ENCODE results near the gene DAGLB.
A peak's percentile ranks its signal among the peaks of the same experiment; 100 is the strongest.

The DAGLB gene

DNA sequence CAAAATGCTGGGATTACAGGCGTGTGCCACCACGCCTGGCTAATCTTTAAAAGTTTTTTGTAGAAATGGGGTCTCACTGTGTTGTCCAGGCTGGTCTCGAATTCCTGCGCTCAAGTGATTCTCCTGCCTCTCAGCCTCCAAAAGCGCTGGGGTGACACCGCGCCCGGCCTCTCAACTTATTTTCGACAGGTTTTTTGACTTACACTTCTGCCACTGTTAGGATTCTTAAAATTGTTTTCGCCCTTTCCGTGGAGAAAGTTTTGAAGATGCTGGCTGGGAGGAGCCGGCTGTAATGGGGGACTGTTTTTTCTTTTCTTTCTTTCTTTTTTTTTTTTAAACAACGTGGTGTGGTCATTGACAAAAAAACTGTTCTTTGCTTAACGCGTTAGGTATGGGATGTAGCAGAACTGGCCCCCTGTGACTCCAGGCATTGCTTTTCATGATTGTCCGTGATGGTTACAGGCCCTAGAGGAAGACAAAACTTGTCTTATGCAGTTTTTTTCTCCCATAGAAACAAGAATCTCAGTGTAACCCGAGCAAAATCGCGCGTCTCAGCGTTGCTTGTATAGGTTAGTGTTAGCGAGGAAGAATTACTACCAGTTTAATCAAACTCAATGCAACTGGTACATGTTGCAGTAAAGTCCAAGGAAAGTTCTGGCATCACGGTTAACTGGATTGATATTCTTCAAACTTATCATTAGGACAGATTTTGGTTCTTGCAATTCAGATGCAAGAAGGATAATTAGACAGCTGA lies 72.2 kb downstream of the DAGLB start:
- Histone ChIP-seq H3K4ac (ENCODE audit: low read depth, low read length) (peak overlapping the region; percentile 95), H3K36me3 (ENCODE audit: control insufficient read depth, insufficient read depth, low read length) (no peaks in the 10 kb centered on the region), H4K5ac (ENCODE audit: low read length) (no peak overlapping the region), H3K18ac (ENCODE audit: low read length) (peak overlapping the region; percentile 93), H2BK15ac (replicated peaks; ENCODE audit: low read depth) (no peak overlapping the region), H3K4me3 (ENCODE audit: low read length) (peak overlapping the region; percentile 89), H2AK5ac (ENCODE audit: low read length) (no peak overlapping the region), H2BK120ac (ENCODE audit: low read depth, low read length) (no peak overlapping the region), H3K27ac (ENCODE audit: low read depth, low read length) (no peak overlapping the region), H3K9ac (ENCODE audit: low read length) (peak overlapping the region; percentile 93), H3K56ac (ENCODE audit: low read length) (peak overlapping the region; percentile 63), H3K79me1 (ENCODE audit: low read length) (no peaks in the 10 kb centered on the region), H3K23ac (ENCODE audit: low read length) (no peak overlapping the region), H3K4me1 (ENCODE audit: control insufficient read depth, low read depth, low read length) (no peaks in the 10 kb centered on the region), H3K4me2 (ENCODE audit: low read length) (peak overlapping the region; percentile 82), H2BK5ac (ENCODE audit: low read length) (no peak overlapping the region), H4K8ac (ENCODE audit: low read depth, low read length) (no peak overlapping the region), H3K27me3 (ENCODE audit: insufficient read depth, low read length, poor library complexity) (no peaks in the 10 kb centered on the region), H3K79me2 (ENCODE audit: control insufficient read depth, insufficient read depth, low read length) (peaks cover 59% of the 10 kb centered on the region)
- no CpG with 5 or more reads among the region's 23 CpGs for WGBS (ENCODE audit: extremely low coverage, insufficient coverage, low lambda C conversion rate)
- DNase-seq = no peak

DNA sequence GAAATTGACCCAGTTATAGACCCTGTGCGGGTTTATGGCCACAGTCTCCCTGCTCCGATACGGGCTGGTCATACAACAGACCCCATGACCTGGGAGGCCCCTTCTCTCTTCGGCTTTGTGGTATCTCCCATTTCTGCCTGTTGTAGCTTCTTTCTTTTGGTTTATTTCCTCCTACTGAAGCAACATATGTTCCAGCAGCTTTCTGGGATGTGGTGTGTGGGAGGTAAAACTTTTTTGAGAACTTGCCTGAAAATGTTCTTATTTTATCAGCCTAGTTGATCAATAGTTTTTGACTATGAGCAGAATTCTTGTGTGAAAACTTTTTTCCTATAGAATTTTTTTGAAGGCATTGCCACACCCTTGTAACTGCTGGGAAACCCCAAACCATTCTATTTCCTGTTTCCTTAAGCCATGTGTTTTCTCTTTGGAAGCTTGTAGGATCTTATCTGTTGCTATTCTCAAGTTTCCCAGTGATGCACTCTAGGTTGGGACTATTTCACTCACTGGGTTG lies 80.0 kb downstream of the DAGLB start:
- Histone ChIP-seq H3K9ac (ENCODE audit: low read length) (no peak overlapping the region), H2BK5ac (ENCODE audit: low read length) (no peak overlapping the region), H2AK5ac (ENCODE audit: low read length) (no peak overlapping the region), H3K4me3 (ENCODE audit: low read length) (no peak overlapping the region), H2BK120ac (ENCODE audit: low read depth, low read length) (no peak overlapping the region), H3K79me2 (ENCODE audit: control insufficient read depth, insufficient read depth, low read length) (no peaks in the 10 kb centered on the region), H3K36me3 (ENCODE audit: control insufficient read depth, insufficient read depth, low read length) (no peaks in the 10 kb centered on the region), H3K4me2 (ENCODE audit: low read length) (no peak overlapping the region), H3K27ac (ENCODE audit: low read depth, low read length) (no peak overlapping the region), H3K23ac (ENCODE audit: low read length) (no peak overlapping the region), H3K56ac (ENCODE audit: low read length) (no peak overlapping the region), H4K8ac (ENCODE audit: low read depth, low read length) (no peak overlapping the region), H4K5ac (ENCODE audit: low read length) (no peak overlapping the region), H3K79me1 (ENCODE audit: low read length) (no peaks in the 10 kb centered on the region), H3K4me1 (ENCODE audit: control insufficient read depth, low read depth, low read length) (no peaks in the 10 kb centered on the region), H3K4ac (ENCODE audit: low read depth, low read length) (no peak overlapping the region), H3K27me3 (ENCODE audit: insufficient read depth, low read length, poor library complexity) (no peaks in the 10 kb centered on the region), H3K18ac (ENCODE audit: low read length) (no peak overlapping the region), H2BK15ac (replicated peaks; ENCODE audit: low read depth) (no peak overlapping the region)
- no peak for DNase-seq
- no CpG with 5 or more reads among the region's 4 CpGs for WGBS (ENCODE audit: extremely low coverage, insufficient coverage, low lambda C conversion rate)

DNA sequence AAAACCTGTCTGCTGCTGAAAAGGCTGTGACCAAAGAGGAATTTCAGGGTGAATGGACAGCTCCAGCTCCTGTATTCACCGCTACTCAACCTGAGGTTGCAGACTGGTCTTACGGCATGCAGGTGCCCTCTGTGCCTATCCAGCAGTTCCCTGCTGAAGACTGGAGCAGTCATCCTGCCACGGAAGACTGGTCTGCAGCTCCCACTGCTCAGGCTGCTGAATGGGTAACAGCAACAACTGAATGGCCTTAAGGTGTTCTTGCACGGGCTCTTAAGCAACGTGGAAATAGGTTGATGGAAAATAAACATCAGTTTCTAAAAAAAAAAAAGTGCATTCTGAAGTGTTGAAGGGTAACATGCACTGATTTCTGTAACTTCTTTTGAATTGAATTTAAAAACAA lies 82.3 kb downstream of the DAGLB start:
- Histone ChIP-seq H3K18ac (ENCODE audit: low read length) (no peak overlapping the region), H2BK15ac (replicated peaks; ENCODE audit: low read depth) (no peak overlapping the region), H4K5ac (ENCODE audit: low read length) (no peak overlapping the region), H3K4me1 (ENCODE audit: control insufficient read depth, low read depth, low read length) (no peaks in the 10 kb centered on the region), H3K23ac (ENCODE audit: low read length) (no peak overlapping the region), H3K36me3 (ENCODE audit: control insufficient read depth, insufficient read depth, low read length) (no peaks in the 10 kb centered on the region), H2AK5ac (ENCODE audit: low read length) (no peak overlapping the region), H3K79me1 (ENCODE audit: low read length) (no peaks in the 10 kb centered on the region), H3K4me2 (ENCODE audit: low read length) (no peak overlapping the region), H3K4ac (ENCODE audit: low read depth, low read length) (no peak overlapping the region), H4K8ac (ENCODE audit: low read depth, low read length) (no peak overlapping the region), H3K27me3 (ENCODE audit: insufficient read depth, low read length, poor library complexity) (no peaks in the 10 kb centered on the region), H3K9ac (ENCODE audit: low read length) (no peak overlapping the region), H2BK120ac (ENCODE audit: low read depth, low read length) (no peak overlapping the region), H2BK5ac (ENCODE audit: low read length) (no peak overlapping the region), H3K56ac (ENCODE audit: low read length) (no peak overlapping the region), H3K27ac (ENCODE audit: low read depth, low read length) (no peak overlapping the region), H3K79me2 (ENCODE audit: control insufficient read depth, insufficient read depth, low read length) (no peaks in the 10 kb centered on the region), H3K4me3 (ENCODE audit: low read length) (no peak overlapping the region)
- no CpG with 5 or more reads among the region's 5 CpGs for WGBS (ENCODE audit: extremely low coverage, insufficient coverage, low lambda C conversion rate)
- DNase-seq = no peak

DNA sequence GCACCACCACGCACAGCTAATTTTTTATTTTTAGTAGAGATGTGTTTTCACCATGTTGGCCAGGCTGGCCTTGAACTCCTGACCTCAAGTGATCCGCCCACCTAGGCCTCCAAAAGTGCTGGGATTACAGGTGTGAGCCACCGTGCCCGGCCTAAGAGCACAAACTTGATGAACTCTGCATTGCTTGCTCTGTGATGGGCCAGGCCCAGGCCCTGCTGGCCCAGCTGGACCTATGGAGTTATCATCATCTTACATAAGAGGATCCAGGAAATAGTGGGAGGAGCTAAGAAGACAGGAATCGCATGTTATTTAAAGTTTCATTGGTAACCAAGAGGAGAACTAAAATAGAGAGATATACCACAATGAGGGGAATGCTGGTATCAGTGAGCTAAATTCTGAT lies 86.9 kb downstream of the DAGLB start:
- no peaks in the 10 kb centered on the region for H3K79me1 ChIP-seq (ENCODE audit: low read length)
- no peaks in the 10 kb centered on the region for H3K79me2 ChIP-seq (ENCODE audit: control insufficient read depth, insufficient read depth, low read length)
- DNase-seq = no peak
- H2AK5ac ChIP-seq (ENCODE audit: low read length) = no peak overlapping the region
- no peak overlapping the region for H2BK120ac ChIP-seq (ENCODE audit: low read depth, low read length)
- no peak overlapping the region for H2BK15ac ChIP-seq (replicated peaks; ENCODE audit: low read depth)
- H3K23ac ChIP-seq (ENCODE audit: low read length) = no peak overlapping the region
- no peak overlapping the region for H3K18ac ChIP-seq (ENCODE audit: low read length)
- WGBS (ENCODE audit: extremely low coverage, insufficient coverage, low lambda C conversion rate) = no CpG with 5 or more reads among the region's 5 CpGs
- no peak overlapping the region for H3K4ac ChIP-seq (ENCODE audit: low read depth, low read length)
- H2BK5ac ChIP-seq (ENCODE audit: low read length) = no peak overlapping the region
- H3K27ac ChIP-seq (ENCODE audit: low read depth, low read length) = no peak overlapping the region
- H3K9ac ChIP-seq (ENCODE audit: low read length) = no peak overlapping the region
- no peaks in the 10 kb centered on the region for H3K4me1 ChIP-seq (ENCODE audit: control insufficient read depth, low read depth, low read length)
- no peak overlapping the region for H3K56ac ChIP-seq (ENCODE audit: low read length)
- no peaks in the 10 kb centered on the region for H3K36me3 ChIP-seq (ENCODE audit: control insufficient read depth, insufficient read depth, low read length)
- no peak overlapping the region for H4K5ac ChIP-seq (ENCODE audit: low read length)
- no peaks in the 10 kb centered on the region for H3K27me3 ChIP-seq (ENCODE audit: insufficient read depth, low read length, poor library complexity)
- H3K4me3 ChIP-seq (ENCODE audit: low read length) = no peak overlapping the region
- no peak overlapping the region for H3K4me2 ChIP-seq (ENCODE audit: low read length)
- no peak overlapping the region for H4K8ac ChIP-seq (ENCODE audit: low read depth, low read length)

DNA sequence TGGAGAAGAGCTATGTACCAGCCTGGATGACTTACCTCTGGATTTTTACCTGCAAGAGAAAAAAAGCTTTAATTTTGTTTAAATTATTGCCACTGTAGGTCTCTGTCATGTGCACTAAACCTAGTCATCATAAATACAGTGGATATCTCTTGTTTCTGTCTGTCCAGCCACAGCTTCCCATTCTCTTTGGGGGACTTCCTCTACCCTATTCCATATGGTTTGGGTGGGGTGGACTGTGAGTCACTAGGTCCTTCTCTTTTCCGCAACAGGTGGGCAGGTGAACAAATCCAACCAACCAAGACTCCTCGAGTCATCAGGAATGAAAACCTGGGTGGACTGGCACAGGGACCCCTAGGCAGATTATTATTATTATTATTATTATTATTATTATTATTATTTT lies 88.0 kb downstream of the DAGLB start:
- H3K36me3 ChIP-seq (ENCODE audit: control insufficient read depth, insufficient read depth, low read length) = no peaks in the 10 kb centered on the region
- H3K18ac ChIP-seq (ENCODE audit: low read length) = no peak overlapping the region
- H3K56ac ChIP-seq (ENCODE audit: low read length) = no peak overlapping the region
- no peak overlapping the region for H3K4ac ChIP-seq (ENCODE audit: low read depth, low read length)
- no peak overlapping the region for H3K27ac ChIP-seq (ENCODE audit: low read depth, low read length)
- WGBS (ENCODE audit: extremely low coverage, insufficient coverage, low lambda C conversion rate) = no CpG with 5 or more reads among the region's 2 CpGs
- no peak overlapping the region for H2BK5ac ChIP-seq (ENCODE audit: low read length)
- H3K23ac ChIP-seq (ENCODE audit: low read length) = no peak overlapping the region
- H3K4me1 ChIP-seq (ENCODE audit: control insufficient read depth, low read depth, low read length) = no peaks in the 10 kb centered on the region
- no peak overlapping the region for H2BK15ac ChIP-seq (replicated peaks; ENCODE audit: low read depth)
- H2AK5ac ChIP-seq (ENCODE audit: low read length) = no peak overlapping the region
- H4K8ac ChIP-seq (ENCODE audit: low read depth, low read length) = no peak overlapping the region
- no peak overlapping the region for H3K9ac ChIP-seq (ENCODE audit: low read length)
- DNase-seq = no peak
- H2BK120ac ChIP-seq (ENCODE audit: low read depth, low read length) = no peak overlapping the region
- no peaks in the 10 kb centered on the region for H3K79me1 ChIP-seq (ENCODE audit: low read length)
- no peaks in the 10 kb centered on the region for H3K79me2 ChIP-seq (ENCODE audit: control insufficient read depth, insufficient read depth, low read length)
- H3K27me3 ChIP-seq (ENCODE audit: insufficient read depth, low read length, poor library complexity) = no peaks in the 10 kb centered on the region
- no peak overlapping the region for H3K4me3 ChIP-seq (ENCODE audit: low read length)
- no peak overlapping the region for H3K4me2 ChIP-seq (ENCODE audit: low read length)
- H4K5ac ChIP-seq (ENCODE audit: low read length) = no peak overlapping the region
